SK-N-SH (cell line): Measurements from ENCODE around the gene TPD52L2. TPM values are rescaled to one million over a fixed set of nuclear protein-coding genes. Genes with fewer than 3 reads are reported as not detected.

ENCODE experiments used
- CTCF ChIA-PET: fragments of 300-600, 350-600 bp; formaldehyde crosslinking; extraction: SDS; loops from one replicate; lab custom pipeline; 2021; lab: Yijun Ruan, JAX
- POLR2A ChIA-PET: fragments of 350-600 bp; sonication (Branson Sonifier 250); formaldehyde crosslinking; extraction: SDS; loops from one replicate; lab custom pipeline; 2020; ENCODE audit warnings: antibody characterized with exemption, inconsistent platforms; lab: Yijun Ruan, JAX
- DNase-seq: peaks from one replicate; pipeline ENCODE4 v3.0.0; 2012
- H2AFZ ChIP-seq: fragments of 200-600 bp; sonication (generic); 2 replicates; pipeline ENCODE4 v1.8.1; 2016; ENCODE audit warnings: antibody characterized with exemption, mild to moderate bottlenecking, low read depth
- H3F3A ChIP-seq: fragments of 200-600 bp; sonication (generic); replicated peaks from 2 replicates; pipeline ENCODE3; 2016; ENCODE audit warnings: antibody characterized with exemption, mild to moderate bottlenecking; ENCODE audit not compliant: insufficient read depth
- H3K27ac ChIP-seq, 2 experiments: fragments of 200-500 bp in 1 of 2; fragments of 200-600 bp in 1 of 2; sonication (Bioruptor generic) in 1 of 2; sonication (generic), shearing (Covaris generic) in 1 of 2; 2 replicates each; pipeline versions ENCODE4 v1.5.1 to v1.6.1; 2014 to 2016; ENCODE audit warnings: low read depth in 2 of 2, inconsistent platforms in 1 of 2, low read length in 1 of 2, mild to moderate bottlenecking in 1 of 2, mixed read lengths in 1 of 2
- H3K27me3 ChIP-seq: fragments of 200-600 bp; sonication (generic), shearing (Covaris generic); 2 replicates; pipeline ENCODE4 v1.6.1; 2016; ENCODE audit warnings: mixed run types; ENCODE audit not compliant: insufficient read depth
- H3K36me3 ChIP-seq, 2 experiments: fragments of 200-500 bp in 1 of 2; fragments of 200-600 bp in 1 of 2; sonication (Bioruptor generic) in 1 of 2; sonication (generic) in 1 of 2; replicated peaks in 1 of 2; 2 replicates each; pipeline versions ENCODE3 to v1.5.1; 2014 to 2016; ENCODE audit warnings: low read length in 1 of 2, mild to moderate bottlenecking in 1 of 2; ENCODE audit not compliant: insufficient read depth in 2 of 2, control insufficient read depth in 1 of 2
- H3K4me1 ChIP-seq, 2 experiments: fragments of 200-500 bp in 1 of 2; fragments of 200-600 bp in 1 of 2; sonication (Bioruptor generic) in 1 of 2; sonication (generic), shearing (Covaris generic) in 1 of 2; 2 replicates each; pipeline versions ENCODE4 v1.5.1 to v1.6.1; 2014 to 2016; ENCODE audit warnings: low read depth in 1 of 2, low read length in 1 of 2, mixed run types in 1 of 2; ENCODE audit not compliant: insufficient read depth in 2 of 2, control insufficient read depth in 1 of 2
- H3K4me2 ChIP-seq: fragments of 200-600 bp; sonication (generic), shearing (Covaris generic); 2 replicates; pipeline ENCODE4 v1.6.1; 2017; ENCODE audit warnings: mixed run types
- H3K4me3 ChIP-seq, 2 experiments: fragments of 200-500 bp in 1 of 2; fragments of 200-600 bp in 1 of 2; sonication (Bioruptor generic) in 1 of 2; sonication (generic), shearing (Covaris generic) in 1 of 2; 2 replicates each; pipeline versions ENCODE4 v1.5.1 to v1.8.1; 2014 to 2016; ENCODE audit warnings: low read depth in 2 of 2, inconsistent platforms in 1 of 2, low read length in 1 of 2, mild to moderate bottlenecking in 1 of 2, mixed read lengths in 1 of 2, moderate library complexity in 1 of 2
- H3K79me2 ChIP-seq: fragments of 200-600 bp; sonication (generic); 2 replicates; pipeline ENCODE4 v1.8.1; 2017; ENCODE audit warnings: mild to moderate bottlenecking; ENCODE audit not compliant: insufficient read depth
- H3K9ac ChIP-seq: fragments of 200-600 bp; sonication (generic); 2 replicates; pipeline ENCODE4 v1.6.1; 2017; ENCODE audit warnings: mixed run types
- H3K9me2 ChIP-seq: fragments of 200-600 bp; sonication (generic); 2 replicates; pipeline ENCODE4 v1.6.1; 2017; ENCODE audit warnings: mixed run types
- H3K9me3 ChIP-seq: fragments of 200-600 bp; sonication (generic); 2 replicates; pipeline ENCODE4 v1.6.1; 2017; ENCODE audit warnings: mixed run types, mild to moderate bottlenecking, moderate library complexity
- H4K20me1 ChIP-seq: fragments of 200-600 bp; sonication (generic); 2 replicates; pipeline ENCODE4 v1.6.1; 2017; ENCODE audit warnings: mild to moderate bottlenecking, mixed run types; ENCODE audit not compliant: insufficient read depth
- CHD2 ChIP-seq: fragments of 150-350 bp; IDR thresholded peaks from 2 replicates; pipeline ENCODE4 v1.6.1; 2018; ENCODE audit warnings: low read length; ENCODE audit not compliant: partially characterized antibody
- CTCF ChIP-seq: fragments of 200-600 bp; sonication (generic); IDR thresholded peaks from 2 replicates; pipeline ENCODE4 v1.6.1; 2017; ENCODE audit warnings: antibody characterized with exemption, mild to moderate bottlenecking, moderate library complexity
- EP300 ChIP-seq, 2 experiments: IDR thresholded peaks; 2 replicates each; pipeline versions ENCODE4 v1.4.0 to v1.6.1; 2012; ENCODE audit warnings: borderline replicate concordance in 1 of 2, low read depth in 1 of 2, low read length in 1 of 2
- FOXJ3 ChIP-seq: sonication (generic); formaldehyde crosslinking; IDR thresholded peaks from 2 replicates; pipeline ENCODE4 v1.5.1; 2020; ENCODE audit warnings: mild to moderate bottlenecking, missing genetic modification reagents
- JUND ChIP-seq: IDR thresholded peaks from 2 replicates; pipeline ENCODE4 v1.4.0; 2012
- NFIC ChIP-seq: IDR thresholded peaks from 2 replicates; pipeline ENCODE4 v1.4.0; 2012; ENCODE audit warnings: borderline replicate concordance
- RAD21 ChIP-seq: IDR thresholded peaks from 2 replicates; pipeline ENCODE4 v1.6.1; 2012; ENCODE audit warnings: mild to moderate bottlenecking, low read length
- RFX5 ChIP-seq: IDR thresholded peaks from 2 replicates; pipeline ENCODE4 v1.6.1; 2012; ENCODE audit warnings: mild to moderate bottlenecking, improper control_type of control experiment, low read length
- TAF1 ChIP-seq: IDR thresholded peaks from 2 replicates; pipeline ENCODE4 v1.6.1; 2012; ENCODE audit warnings: low read depth, mild to moderate bottlenecking, low read length, moderate library complexity, borderline replicate concordance
- USF2 ChIP-seq: fragments of 150-350 bp; IDR thresholded peaks from 2 replicates; pipeline ENCODE4 v1.6.1; 2017; ENCODE audit warnings: antibody characterized with exemption, low read length, low read depth, borderline replicate concordance
- WGBS: methylation state at CpG from one replicate; pipeline ENCODE4 v1.1.6; 2017; ENCODE audit warnings: low lambda C conversion rate; 5-methylcytosine and 5-hydroxymethylcytosine counted together
- polyA plus RNA-seq, 3 experiments: library from polyadenylated mRNA; depleted of rRNA; stranded (reverse); fragments of >200 nt; gene quantifications; 2 replicates each; pipeline ENCODE4 v1.2.3, GENCODE V29; 2012
- TF ChIP-seq, protein P1 (sequence below): IDR thresholded peaks from 2 replicates; pipeline ENCODE4 v1.6.1; 2012; ENCODE audit warnings: mild to moderate bottlenecking, low read depth, low read length, moderate library complexity
- TF ChIP-seq, protein P2 (sequence below): IDR thresholded peaks from 2 replicates; pipeline ENCODE4 v1.4.0; 2012; ENCODE audit warnings: low read depth
- TF ChIP-seq, protein P3 (sequence below): IDR thresholded peaks from 2 replicates; pipeline ENCODE4 v1.4.0; 2012; ENCODE audit warnings: low read depth, borderline replicate concordance

The TPD52L2 gene
- polyA plus RNA-seq, 1 of the 3 experiments (the other 2 are of a cell fraction): 137 TPM

- Histone ChIP-seq H3K4me2 (no peak overlapping the region), H4K20me1 (no peaks in the 10 kb centered on the region), H3K36me3 (peaks cover 0 to 13% of the 10 kb centered on the region in 2 experiments), H2AFZ (no peak overlapping the region), H3K9ac (no peak overlapping the region), H3K4me3 (no peak overlapping the region), H3K79me2 (peaks cover 19% of the 10 kb centered on the region), H3F3A (peaks cover 3% of the 10 kb centered on the region), H3K27ac (no peak overlapping the region), H3K4me1 (peaks cover 0 to 43% of the 10 kb centered on the region in 2 experiments; a peak in 1 of 4 replicates), H3K27me3 (no peaks in the 10 kb centered on the region), H3K9me3 (no peaks in the 10 kb centered on the region), H3K9me2 (no peaks in the 10 kb centered on the region)
- ChIA-PET POLR2A (no interaction called here), CTCF (interaction anchor here (0.6 to 2.5 kb wide), 3 partner anchors 74 to 323 kb away, joined by 4 to 12 read pairs (median 5); no protein-coding TSS in a partner anchor)
- TF ChIP-seq NFIC (no peak), JUND (no peak), TAF1 (no peak), RAD21 (no peak), CHD2 (no peak), CTCF (no peak), RFX5 (no peak), FOXJ3 (no peak), EP300 (IDR thresholded peaks at IDR 0.05; ENCODE audit: borderline replicate concordance in 1 of 2, low read depth in 1 of 2, low read length in 1 of 2) (no peak), USF2 (no peak)
- TF ChIP-seq, protein P1, sequence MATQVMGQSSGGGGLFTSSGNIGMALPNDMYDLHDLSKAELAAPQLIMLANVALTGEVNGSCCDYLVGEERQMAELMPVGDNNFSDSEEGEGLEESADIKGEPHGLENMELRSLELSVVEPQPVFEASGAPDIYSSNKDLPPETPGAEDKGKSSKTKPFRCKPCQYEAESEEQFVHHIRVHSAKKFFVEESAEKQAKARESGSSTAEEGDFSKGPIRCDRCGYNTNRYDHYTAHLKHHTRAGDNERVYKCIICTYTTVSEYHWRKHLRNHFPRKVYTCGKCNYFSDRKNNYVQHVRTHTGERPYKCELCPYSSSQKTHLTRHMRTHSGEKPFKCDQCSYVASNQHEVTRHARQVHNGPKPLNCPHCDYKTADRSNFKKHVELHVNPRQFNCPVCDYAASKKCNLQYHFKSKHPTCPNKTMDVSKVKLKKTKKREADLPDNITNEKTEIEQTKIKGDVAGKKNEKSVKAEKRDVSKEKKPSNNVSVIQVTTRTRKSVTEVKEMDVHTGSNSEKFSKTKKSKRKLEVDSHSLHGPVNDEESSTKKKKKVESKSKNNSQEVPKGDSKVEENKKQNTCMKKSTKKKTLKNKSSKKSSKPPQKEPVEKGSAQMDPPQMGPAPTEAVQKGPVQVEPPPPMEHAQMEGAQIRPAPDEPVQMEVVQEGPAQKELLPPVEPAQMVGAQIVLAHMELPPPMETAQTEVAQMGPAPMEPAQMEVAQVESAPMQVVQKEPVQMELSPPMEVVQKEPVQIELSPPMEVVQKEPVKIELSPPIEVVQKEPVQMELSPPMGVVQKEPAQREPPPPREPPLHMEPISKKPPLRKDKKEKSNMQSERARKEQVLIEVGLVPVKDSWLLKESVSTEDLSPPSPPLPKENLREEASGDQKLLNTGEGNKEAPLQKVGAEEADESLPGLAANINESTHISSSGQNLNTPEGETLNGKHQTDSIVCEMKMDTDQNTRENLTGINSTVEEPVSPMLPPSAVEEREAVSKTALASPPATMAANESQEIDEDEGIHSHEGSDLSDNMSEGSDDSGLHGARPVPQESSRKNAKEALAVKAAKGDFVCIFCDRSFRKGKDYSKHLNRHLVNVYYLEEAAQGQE: no peak
- TF ChIP-seq, protein P2, sequence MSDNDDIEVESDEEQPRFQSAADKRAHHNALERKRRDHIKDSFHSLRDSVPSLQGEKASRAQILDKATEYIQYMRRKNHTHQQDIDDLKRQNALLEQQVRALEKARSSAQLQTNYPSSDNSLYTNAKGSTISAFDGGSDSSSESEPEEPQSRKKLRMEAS: no peak
- TF ChIP-seq, protein P3, sequence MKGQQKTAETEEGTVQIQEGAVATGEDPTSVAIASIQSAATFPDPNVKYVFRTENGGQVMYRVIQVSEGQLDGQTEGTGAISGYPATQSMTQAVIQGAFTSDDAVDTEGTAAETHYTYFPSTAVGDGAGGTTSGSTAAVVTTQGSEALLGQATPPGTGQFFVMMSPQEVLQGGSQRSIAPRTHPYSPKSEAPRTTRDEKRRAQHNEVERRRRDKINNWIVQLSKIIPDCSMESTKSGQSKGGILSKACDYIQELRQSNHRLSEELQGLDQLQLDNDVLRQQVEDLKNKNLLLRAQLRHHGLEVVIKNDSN: no peak
- 86% methylated on average over 14 of the region's 17 CpGs for WGBS
- DNase-seq: no peak
Observed at GRCh38 chr20:63860325-63861051, 4.6 kb upstream of the TPD52L2 start.
